ENCODE data around the gene HIKESHI. TPM values are rescaled to one million over a fixed set of nuclear protein-coding genes. Genes with fewer than 3 reads are reported as not detected.

The HIKESHI gene
- total RNA-seq, 4 donors from 2014 or later = 2.2 to 18.7 (median 14.8) TPM

DNA sequence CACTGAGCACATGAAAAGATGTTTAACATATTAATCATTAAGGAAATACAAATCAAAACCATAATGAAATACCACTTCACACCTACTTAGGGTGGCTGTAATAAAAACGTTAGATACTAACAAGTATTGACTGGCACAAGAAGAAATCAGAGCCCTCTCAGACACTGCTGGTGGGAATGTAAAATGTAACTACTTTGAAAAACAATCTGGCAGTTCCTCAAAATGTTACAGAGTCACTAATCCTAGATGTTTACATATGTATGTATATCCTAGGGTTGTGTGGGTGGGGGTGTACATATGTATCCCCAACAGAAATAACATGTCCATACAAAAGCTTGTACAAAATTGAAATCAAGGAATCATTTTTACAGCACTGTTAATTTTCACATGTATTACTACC lies 42.3 kb upstream of the HIKESHI start:
- in situ Hi-C loops (cut with MboI; ENCODE audit: low pct_ligation_motif_present in 1 of 4, low pct_unique_long_range_greater_than_20kb in 1 of 4, low sequenced_read_pairs in 3 of 4) (no loop called here), intact Hi-C loops (cut with DNase I; ENCODE audit: low total_unique reads) (no loop called here)
- DNase-seq = no peak
- Histone ChIP-seq H3K27me3 (no peaks in the 10 kb centered on the region), H3K27ac (no peak overlapping the region), H3K36me3 (peaks cover 0 to 20% (median 10%) of the 10 kb centered on the region in 4 donors), H3K9me3 (no peaks in the 10 kb centered on the region), H3K4me3 (no peak overlapping the region), H3K4me1 (no peaks in the 10 kb centered on the region)
- TF ChIP-seq POLR2AphosphoS5 (IDR thresholded peaks at IDR 0.05) (no peak), EP300 (IDR thresholded peaks at IDR 0.05; ENCODE audit: low read depth) (no peak), POLR2A (IDR thresholded peaks at IDR 0.05) (no peak), CTCF (IDR thresholded peaks at IDR 0.05) (no peak)
- WGBS, 2 donors (ENCODE audit: low coverage in 1 of 2) = 20 to 41% methylated on average over 1 of the region's 1 CpG

DNA sequence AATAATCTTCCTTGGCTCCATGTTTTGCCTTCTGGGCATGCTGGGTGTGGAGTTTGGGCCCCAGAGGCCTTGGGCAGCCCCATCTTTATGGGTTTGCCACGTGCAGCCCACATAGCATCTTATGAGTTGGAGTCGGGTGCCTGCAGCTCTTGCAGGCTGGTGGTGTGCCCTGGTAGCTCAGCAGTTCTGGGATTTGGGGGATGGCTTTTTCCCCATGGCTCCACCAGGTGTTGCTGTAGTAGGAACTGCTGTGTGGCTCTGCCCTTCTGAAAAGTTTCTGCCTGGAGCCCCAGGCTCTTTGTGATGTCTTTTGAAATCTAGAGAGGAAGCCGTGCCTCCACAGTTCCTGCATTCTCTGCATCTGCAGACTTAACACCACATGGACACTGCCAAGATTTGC lies 40.7 kb upstream of the HIKESHI start:
- no peak for TF ChIP-seq POLR2AphosphoS5 (IDR thresholded peaks at IDR 0.05)
- no peak for TF ChIP-seq POLR2A (IDR thresholded peaks at IDR 0.05)
- TF ChIP-seq CTCF (IDR thresholded peaks at IDR 0.05) = no peak
- TF ChIP-seq EP300 (IDR thresholded peaks at IDR 0.05; ENCODE audit: low read depth) = no peak
- intact Hi-C loops (cut with DNase I; ENCODE audit: low total_unique reads) (no loop called here), in situ Hi-C loops (cut with MboI; ENCODE audit: low pct_ligation_motif_present in 1 of 4, low pct_unique_long_range_greater_than_20kb in 1 of 4, low sequenced_read_pairs in 3 of 4) (no loop called here)
- DNase-seq = no peak
- H3K27ac ChIP-seq = no peak overlapping the region
- no peaks in the 10 kb centered on the region for H3K27me3 ChIP-seq
- H3K4me3 ChIP-seq = no peak overlapping the region
- no peaks in the 10 kb centered on the region for H3K9me3 ChIP-seq
- peaks cover 0 to 24% (median 11%) of the 10 kb centered on the region in 4 donors for H3K36me3 ChIP-seq
- H3K4me1 ChIP-seq = no peaks in the 10 kb centered on the region
- WGBS, 2 donors (ENCODE audit: low coverage in 1 of 2) = 100% methylated on average over 2 of the region's 3 CpGs; no CpG with 5 or more reads in 1 of the 2 donors

DNA sequence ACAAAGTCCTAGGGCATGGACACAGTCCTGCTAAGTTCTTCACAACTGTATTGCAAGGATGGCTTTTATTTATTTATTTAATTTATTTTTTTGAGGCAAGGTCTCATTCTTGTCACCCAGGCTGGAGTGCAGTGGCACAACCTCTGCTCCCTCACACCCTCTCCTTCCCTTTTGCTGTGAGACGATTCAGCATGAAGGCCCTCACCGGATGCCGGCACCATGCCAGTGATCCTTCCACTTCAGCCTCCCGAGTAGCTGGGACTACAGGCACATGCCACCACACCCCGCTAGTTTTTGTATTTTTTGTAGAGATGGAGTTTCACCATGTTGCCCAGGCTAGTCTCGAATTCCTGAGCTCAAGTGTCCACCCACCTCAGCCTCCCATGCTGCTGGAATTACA lies 39.7 kb upstream of the HIKESHI start:
- no peaks in the 10 kb centered on the region for H3K27me3 ChIP-seq
- in situ Hi-C loops (cut with MboI; ENCODE audit: low pct_ligation_motif_present in 1 of 4, low pct_unique_long_range_greater_than_20kb in 1 of 4, low sequenced_read_pairs in 3 of 4) = no loop called here
- H3K4me3 ChIP-seq = no peak overlapping the region
- TF ChIP-seq POLR2A (IDR thresholded peaks at IDR 0.05) (no peak), POLR2AphosphoS5 (IDR thresholded peaks at IDR 0.05) (no peak)
- no peak overlapping the region for H3K27ac ChIP-seq
- 99% methylated on average over 6 of the region's 6 CpGs; no CpG with 5 or more reads in 1 of the 2 donors for WGBS, 2 donors (ENCODE audit: low coverage in 1 of 2)
- H3K9me3 ChIP-seq = no peaks in the 10 kb centered on the region
- H3K4me1 ChIP-seq = no peaks in the 10 kb centered on the region
- intact Hi-C loops (cut with DNase I; ENCODE audit: low total_unique reads) = no loop called here
- no peak for DNase-seq
- peaks cover 0 to 20% (median 7%) of the 10 kb centered on the region in 4 donors for H3K36me3 ChIP-seq

DNA sequence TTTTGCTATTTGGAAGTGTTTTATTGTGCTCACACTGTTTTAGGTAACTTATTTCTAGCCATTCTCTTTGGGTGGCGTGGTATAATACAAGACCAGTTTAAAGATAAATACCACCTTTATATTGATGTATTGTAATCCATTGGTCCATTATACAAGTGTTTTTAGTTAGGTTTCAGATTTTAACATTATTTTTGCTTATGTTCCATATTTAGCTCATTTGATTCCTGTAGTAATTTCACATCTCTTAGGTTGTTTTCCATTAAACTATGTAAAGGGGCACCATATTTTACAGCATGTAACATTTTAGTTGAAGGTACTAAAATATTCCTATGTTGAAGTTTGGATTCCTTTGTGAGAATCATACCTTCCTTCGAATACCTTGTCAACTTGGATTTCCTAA lies 37.4 kb upstream of the HIKESHI start:
- intact Hi-C loops (cut with DNase I; ENCODE audit: low total_unique reads) = no loop called here
- 96% methylated on average over 2 of the region's 2 CpGs for WGBS, 2 donors (ENCODE audit: low coverage in 1 of 2)
- no peak for DNase-seq
- no peaks in the 10 kb centered on the region for H3K27me3 ChIP-seq
- H3K4me1 ChIP-seq = no peaks in the 10 kb centered on the region
- no peak overlapping the region for H3K4me3 ChIP-seq
- H3K9me3 ChIP-seq = no peaks in the 10 kb centered on the region
- TF ChIP-seq POLR2A (IDR thresholded peaks at IDR 0.05) (no peak), CTCF (IDR thresholded peaks at IDR 0.05) (no peak), POLR2AphosphoS5 (IDR thresholded peaks at IDR 0.05) (no peak), EP300 (IDR thresholded peaks at IDR 0.05; ENCODE audit: low read depth) (no peak)
- in situ Hi-C loops (cut with MboI; ENCODE audit: low pct_ligation_motif_present in 1 of 4, low pct_unique_long_range_greater_than_20kb in 1 of 4, low sequenced_read_pairs in 3 of 4) = no loop called here
- H3K27ac ChIP-seq = no peak overlapping the region
- peaks cover 0 to 11% (median 3%) of the 10 kb centered on the region in 4 donors for H3K36me3 ChIP-seq

DNA sequence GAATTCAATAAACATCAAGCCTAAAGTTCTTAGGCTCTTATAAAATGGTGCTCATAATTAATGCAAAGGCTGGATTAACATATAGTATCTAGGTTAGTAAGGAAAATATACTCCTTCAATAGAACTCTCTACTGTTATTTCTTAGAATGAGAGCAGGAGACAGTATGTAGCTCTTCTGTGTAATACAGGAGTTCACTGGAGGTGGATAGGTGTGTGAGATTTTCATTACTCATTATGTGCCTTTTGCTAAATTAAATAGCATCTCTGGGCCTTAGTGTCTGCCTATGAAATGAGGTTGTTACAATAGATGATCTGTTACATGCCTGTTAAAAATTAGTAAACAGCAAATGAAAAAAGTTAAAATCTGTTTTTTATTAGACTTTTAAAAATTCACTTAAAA lies 36.8 kb upstream of the HIKESHI start:
- intact Hi-C loops (cut with DNase I; ENCODE audit: low total_unique reads) = no loop called here

More for the DNA sequence above, 36.8 kb upstream of the HIKESHI start:
- no peak for DNase-seq
- TF ChIP-seq POLR2A (IDR thresholded peaks at IDR 0.05) = no peak
- TF ChIP-seq EP300 (IDR thresholded peaks at IDR 0.05; ENCODE audit: low read depth) = no peak
- no peak for TF ChIP-seq CTCF (IDR thresholded peaks at IDR 0.05)
- TF ChIP-seq POLR2AphosphoS5 (IDR thresholded peaks at IDR 0.05) = no peak
- no peaks in the 10 kb centered on the region for H3K9me3 ChIP-seq
- H3K36me3 ChIP-seq = peaks cover 0 to 14% (median 3%) of the 10 kb centered on the region in 4 donors
- no peaks in the 10 kb centered on the region for H3K27me3 ChIP-seq
- H3K27ac ChIP-seq = no peak overlapping the region
- H3K4me1 ChIP-seq = no peaks in the 10 kb centered on the region
- in situ Hi-C loops (cut with MboI; ENCODE audit: low pct_ligation_motif_present in 1 of 4, low pct_unique_long_range_greater_than_20kb in 1 of 4, low sequenced_read_pairs in 3 of 4) = no loop called here
- no peak overlapping the region for H3K4me3 ChIP-seq

Measured in transverse colon (tissue), 4 donors.